Measurements from ENCODE around the gene CHCHD6.

Gene CHCHD6

GRCh38 chr3:126773783-126774182, 69.7 kb downstream of the CHCHD6 start:
- H3K27ac ChIP-seq (ENCODE audit: low read depth, low read length), result no peak overlapping the region
- no peak overlapping the region for H3K4me2 ChIP-seq (ENCODE audit: low read depth, low read length, poor library complexity, severe bottlenecking)
- H2AFZ ChIP-seq (ENCODE audit: low read depth, low read length, severe bottlenecking), result no peak overlapping the region

GRCh38 chr3:126777366-126777765, 73.3 kb downstream of the CHCHD6 start:
- Histone ChIP-seq H3K79me2 (ENCODE audit: insufficient read depth, low read length) (no peaks in the 10 kb centered on the region), H3K9ac (ENCODE audit: low read length) (no peak overlapping the region), H3K9me3 (ENCODE audit: insufficient read depth, low read length) (no peaks in the 10 kb centered on the region), H3K9me2 (replicated peaks; ENCODE audit: insufficient read depth, low read length) (no peaks in the 10 kb centered on the region), H3F3A (ENCODE audit: insufficient read depth) (no peaks in the 10 kb centered on the region), H3K4me2 (ENCODE audit: low read depth, low read length, poor library complexity, severe bottlenecking) (no peak overlapping the region), H3K36me3 (ENCODE audit: low read length) (no peaks in the 10 kb centered on the region), H2AFZ (ENCODE audit: low read depth, low read length, severe bottlenecking) (no peak overlapping the region), H3K27me3 (ENCODE audit: low read length) (no peaks in the 10 kb centered on the region), H4K20me1 (ENCODE audit: low read depth, low read length) (no peaks in the 10 kb centered on the region), H3K27ac (ENCODE audit: low read depth, low read length) (no peak overlapping the region), H3K4me3 (ENCODE audit: insufficient read depth, low read length, poor library complexity, severe bottlenecking) (no peak overlapping the region)
- no peak for TF ChIP-seq EZH2phosphoT487 (conservative IDR thresholded peaks at IDR 0.05; ENCODE audit: low read length)
- no peak for TF ChIP-seq CTCF (IDR thresholded peaks at IDR 0.05; ENCODE audit: insufficient read depth, low read length, poor library complexity, severe bottlenecking)

More at GRCh38 chr3:126773783-126774182, 69.7 kb downstream of the CHCHD6 start:
- no peaks in the 10 kb centered on the region for H3F3A ChIP-seq (ENCODE audit: insufficient read depth)
- no peak overlapping the region for H3K9ac ChIP-seq (ENCODE audit: low read length)
- H4K20me1 ChIP-seq (ENCODE audit: low read depth, low read length), result no peaks in the 10 kb centered on the region
- no peaks in the 10 kb centered on the region for H3K36me3 ChIP-seq (ENCODE audit: low read length)
- H3K9me3 ChIP-seq (ENCODE audit: insufficient read depth, low read length), result no peaks in the 10 kb centered on the region
- H3K79me2 ChIP-seq (ENCODE audit: insufficient read depth, low read length), result no peaks in the 10 kb centered on the region
- no peak overlapping the region for H3K4me3 ChIP-seq (ENCODE audit: insufficient read depth, low read length, poor library complexity, severe bottlenecking)
- TF ChIP-seq CTCF (IDR thresholded peaks at IDR 0.05; ENCODE audit: insufficient read depth, low read length, poor library complexity, severe bottlenecking) (no peak), EZH2phosphoT487 (conservative IDR thresholded peaks at IDR 0.05; ENCODE audit: low read length) (no peak)
- H3K27me3 ChIP-seq (ENCODE audit: low read length), result no peaks in the 10 kb centered on the region
- H3K9me2 ChIP-seq (replicated peaks; ENCODE audit: insufficient read depth, low read length), result no peaks in the 10 kb centered on the region

GRCh38 chr3:126780666-126781065, 76.6 kb downstream of the CHCHD6 start:
- no peaks in the 10 kb centered on the region for H3K9me3 ChIP-seq (ENCODE audit: insufficient read depth, low read length)
- H2AFZ ChIP-seq (ENCODE audit: low read depth, low read length, severe bottlenecking), result no peak overlapping the region
- H3F3A ChIP-seq (ENCODE audit: insufficient read depth), result no peaks in the 10 kb centered on the region
- no peaks in the 10 kb centered on the region for H3K9me2 ChIP-seq (replicated peaks; ENCODE audit: insufficient read depth, low read length)
- H4K20me1 ChIP-seq (ENCODE audit: low read depth, low read length), result no peaks in the 10 kb centered on the region
- H3K4me3 ChIP-seq (ENCODE audit: insufficient read depth, low read length, poor library complexity, severe bottlenecking), result no peak overlapping the region
- H3K27me3 ChIP-seq (ENCODE audit: low read length), result no peaks in the 10 kb centered on the region
- no peak overlapping the region for H3K4me2 ChIP-seq (ENCODE audit: low read depth, low read length, poor library complexity, severe bottlenecking)
- H3K9ac ChIP-seq (ENCODE audit: low read length), result no peak overlapping the region
- H3K79me2 ChIP-seq (ENCODE audit: insufficient read depth, low read length), result no peaks in the 10 kb centered on the region
- no peak overlapping the region for H3K27ac ChIP-seq (ENCODE audit: low read depth, low read length)
- no peaks in the 10 kb centered on the region for H3K36me3 ChIP-seq (ENCODE audit: low read length)
- TF ChIP-seq CTCF (IDR thresholded peaks at IDR 0.05; ENCODE audit: insufficient read depth, low read length, poor library complexity, severe bottlenecking), result no peak
- TF ChIP-seq EZH2phosphoT487 (conservative IDR thresholded peaks at IDR 0.05; ENCODE audit: low read length), result no peak
